SH-SY5Y (cell line): ENCODE results near the gene RNLS.

Experiments
- GATA2 ChIP-seq: IDR thresholded peaks from 2 replicates; pipeline ENCODE4 v1.6.1; 2011; ENCODE audit warnings: mild to moderate bottlenecking, low read depth, low read length
- GATA3 ChIP-seq: IDR thresholded peaks from 2 replicates; pipeline ENCODE4 v1.6.1; 2011; ENCODE audit warnings: low read depth, mild to moderate bottlenecking, low read length, moderate library complexity

The RNLS gene

DNA sequence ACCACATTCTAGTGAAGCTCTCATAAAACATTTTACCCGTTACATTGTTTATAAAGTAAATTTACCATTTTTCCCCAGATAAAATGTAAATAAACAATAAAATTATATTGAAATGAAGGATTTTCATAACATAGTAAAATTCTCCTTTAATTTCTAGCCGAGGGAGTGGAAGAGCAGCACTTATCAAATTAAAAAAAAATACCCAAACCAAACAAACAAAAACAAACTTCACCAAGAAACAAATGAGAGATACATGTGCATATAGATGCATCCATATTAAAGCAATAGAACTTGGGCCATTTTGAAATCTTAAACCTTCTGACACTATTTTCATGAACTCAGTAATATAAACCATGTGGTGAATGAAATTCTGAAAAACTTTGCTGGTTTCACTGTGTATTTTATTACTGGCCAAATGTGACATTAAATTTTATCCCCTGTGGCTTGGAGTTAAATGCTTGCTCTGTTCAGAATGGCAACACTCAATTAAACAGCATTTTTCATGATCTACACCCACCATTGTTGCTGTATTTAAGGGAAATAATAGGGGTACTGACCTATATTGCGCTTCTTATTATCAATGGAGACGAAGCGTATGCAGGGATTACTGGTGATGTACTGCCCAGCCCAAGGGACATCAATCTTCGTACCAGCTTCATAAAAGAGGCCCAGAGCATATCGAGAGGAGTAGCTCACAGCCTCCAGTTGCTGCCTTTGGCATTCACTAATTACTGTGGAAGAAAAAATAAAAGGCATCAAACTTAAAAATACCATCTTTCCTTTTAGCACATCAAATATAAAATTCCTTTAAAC, 220.9 kb downstream of the RNLS start:
- no peak for TF ChIP-seq GATA2
- TF ChIP-seq GATA3 = no peak

DNA sequence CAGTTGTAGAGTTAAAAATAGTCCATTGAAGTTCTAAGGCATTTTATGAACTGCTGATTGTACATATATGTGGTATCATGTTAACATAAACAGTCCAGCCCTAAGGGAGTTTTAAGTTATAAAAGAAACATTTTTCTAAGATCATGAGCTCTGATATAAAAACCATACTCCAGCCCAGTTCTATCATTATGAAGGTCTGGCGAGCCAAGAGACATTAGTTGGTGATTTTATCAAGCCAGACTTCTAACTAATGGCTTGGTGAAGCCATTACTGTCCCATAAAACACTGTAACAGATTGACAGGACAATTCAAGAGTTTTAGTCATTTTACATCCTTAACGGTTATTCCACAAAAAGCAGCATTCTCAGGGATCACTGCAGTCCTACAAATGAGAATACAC, 221.6 kb downstream of the RNLS start:
- TF ChIP-seq GATA2 = peak; percentile 88
- TF ChIP-seq GATA3 = peak; percentile 98

DNA sequence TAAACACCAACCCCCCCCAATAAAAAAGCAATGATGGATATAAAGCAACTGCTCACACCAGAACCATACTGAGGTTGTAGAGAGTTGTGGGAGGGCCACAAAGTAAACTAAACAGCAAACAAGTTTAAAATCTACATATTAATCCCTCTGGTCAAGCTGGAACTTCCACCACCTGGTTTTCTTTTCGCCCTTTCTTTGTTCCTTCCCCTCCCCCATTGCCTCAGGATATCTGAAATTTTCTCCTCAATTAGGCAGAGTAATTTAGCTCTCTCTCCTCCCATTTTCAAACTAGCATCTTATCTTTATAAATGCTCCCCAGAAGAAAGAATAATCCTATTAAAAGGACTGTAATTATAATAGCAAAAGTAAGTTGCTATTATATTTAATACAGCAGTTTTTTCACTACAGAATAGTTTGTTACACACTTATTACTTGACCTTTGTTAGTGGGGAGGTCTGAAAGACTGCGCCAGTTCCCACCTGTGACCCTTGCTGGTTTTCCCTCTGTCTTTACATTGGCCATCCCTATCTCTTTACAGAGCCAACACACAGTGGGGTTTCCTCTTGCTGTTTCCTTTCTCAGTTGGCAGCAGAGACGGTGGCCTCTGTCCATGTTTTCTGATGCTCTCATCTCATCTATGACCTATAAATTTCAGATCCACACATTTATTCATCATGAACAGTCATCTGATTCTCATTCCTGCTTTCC, 235.4 kb downstream of the RNLS start:
- TF ChIP-seq GATA3 (no peak), GATA2 (no peak)

- TF ChIP-seq GATA3 (no peak; the same call in 1 of the 2 replicates), GATA2 (no peak)
These were observed 236.1 kb downstream of the RNLS start for GRCh38 chr10:88347022-88347421.

DNA sequence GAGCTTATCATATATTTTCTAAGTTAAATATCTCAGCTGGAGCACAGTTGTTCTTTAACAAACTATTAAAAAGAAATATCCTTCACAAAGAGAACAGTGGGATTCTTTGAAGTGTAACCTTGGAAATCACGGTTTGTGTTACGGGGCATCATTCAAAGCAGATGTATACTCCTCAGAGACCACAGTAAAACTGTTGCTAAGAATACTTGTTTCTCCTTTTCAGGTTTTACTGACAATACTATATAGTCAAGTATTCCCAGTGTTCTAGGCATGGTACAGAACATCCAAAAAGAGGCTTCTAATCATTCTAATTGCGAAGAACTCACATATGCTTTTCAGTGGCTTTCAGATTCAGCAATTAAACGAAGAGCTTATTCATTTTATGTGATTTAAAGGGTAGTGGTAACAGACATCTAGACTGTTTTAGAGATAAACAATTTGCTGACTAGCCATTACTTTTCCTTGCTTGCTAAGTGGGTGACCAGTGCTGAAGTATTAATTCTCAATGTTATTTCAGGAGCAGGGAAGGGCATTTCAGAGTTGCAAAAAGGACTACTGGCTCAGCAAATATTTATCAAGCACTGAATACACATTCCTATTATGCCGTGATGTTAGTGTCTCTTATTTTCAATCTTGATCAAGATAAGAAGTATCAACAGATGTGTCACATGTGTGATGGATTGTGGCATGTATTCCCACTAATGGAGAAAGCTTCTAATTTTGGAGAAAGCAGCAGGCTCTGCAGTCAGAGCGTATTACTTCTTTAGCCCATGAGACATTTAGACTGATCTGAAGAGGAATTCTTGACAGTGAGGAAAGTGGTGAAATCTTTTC, 236.8 kb downstream of the RNLS start:
- peak; percentile 52; the same call in 1 of the 2 replicates for TF ChIP-seq GATA2
- peak; percentile 71 for TF ChIP-seq GATA3

GRCh38 chr10:88343761-88344484, 239.2 kb downstream of the RNLS start:
- TF ChIP-seq GATA3 (peak; percentile 90), GATA2 (peak; percentile 88)

GRCh38 chr10:88342733-88343310, 240.3 kb downstream of the RNLS start:
- TF ChIP-seq GATA3 (no peak), GATA2 (peak; percentile 49; the same call in 1 of the 2 replicates)

GRCh38 chr10:88337134-88337533, 246.0 kb downstream of the RNLS start:
- no peak for TF ChIP-seq GATA3
- TF ChIP-seq GATA2 = no peak

GRCh38 chr10:88336334-88336733, 246.8 kb downstream of the RNLS start:
- no peak for TF ChIP-seq GATA3
- no peak for TF ChIP-seq GATA2

- TF ChIP-seq GATA2 = no peak
- no peak for TF ChIP-seq GATA3
These were observed 249.9 kb downstream of the RNLS start for GRCh38 chr10:88333248-88333630.

GRCh38 chr10:88332503-88333247, 250.4 kb downstream of the RNLS start:
- TF ChIP-seq GATA3 (no peak), GATA2 (no peak)

- TF ChIP-seq GATA3 (no peak), GATA2 (no peak)
These were observed 252.9 kb downstream of the RNLS start for GRCh38 chr10:88330174-88330573.

- no peak for TF ChIP-seq GATA2
- no peak for TF ChIP-seq GATA3
These were observed 260.6 kb downstream of the RNLS start for GRCh38 chr10:88322324-88323063.
